ENCODE measurements around the gene CCDC7. TPM values are rescaled to one million over a fixed set of nuclear protein-coding genes. Genes with fewer than 3 reads are reported as not detected.

The CCDC7 gene
- total and polyA plus RNA-seq, 8 donors: 5.4 to 20.5 (median 8.5) TPM

DNA sequence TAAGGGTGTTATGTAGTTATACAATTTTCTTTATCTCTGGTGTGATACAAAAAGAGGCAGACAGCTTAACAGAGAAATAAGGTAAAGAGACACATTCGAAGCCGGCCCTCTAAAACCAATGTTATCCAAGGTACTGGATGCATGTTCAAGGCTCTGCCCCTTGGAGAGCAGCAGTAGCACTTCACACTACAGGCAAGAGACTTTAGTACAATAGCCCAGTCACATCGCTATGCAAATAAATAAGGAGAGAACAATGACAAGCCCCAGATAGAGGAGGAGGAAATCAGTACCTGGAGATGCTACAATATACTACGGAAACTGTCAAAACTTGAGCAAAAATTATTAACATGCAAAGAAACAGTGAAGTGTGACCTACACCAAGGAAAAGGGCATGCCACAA lies 401.0 kb downstream of the CCDC7 start:
- no peak overlapping the region for H3K4me3 ChIP-seq
- H3K4me1 ChIP-seq: no peaks in the 10 kb centered on the region
- intact Hi-C loops (cut with DNase I): no loop called here
- no peak for DNase-seq
- no peak overlapping the region for H3K27ac ChIP-seq
- TF ChIP-seq, protein P1, sequence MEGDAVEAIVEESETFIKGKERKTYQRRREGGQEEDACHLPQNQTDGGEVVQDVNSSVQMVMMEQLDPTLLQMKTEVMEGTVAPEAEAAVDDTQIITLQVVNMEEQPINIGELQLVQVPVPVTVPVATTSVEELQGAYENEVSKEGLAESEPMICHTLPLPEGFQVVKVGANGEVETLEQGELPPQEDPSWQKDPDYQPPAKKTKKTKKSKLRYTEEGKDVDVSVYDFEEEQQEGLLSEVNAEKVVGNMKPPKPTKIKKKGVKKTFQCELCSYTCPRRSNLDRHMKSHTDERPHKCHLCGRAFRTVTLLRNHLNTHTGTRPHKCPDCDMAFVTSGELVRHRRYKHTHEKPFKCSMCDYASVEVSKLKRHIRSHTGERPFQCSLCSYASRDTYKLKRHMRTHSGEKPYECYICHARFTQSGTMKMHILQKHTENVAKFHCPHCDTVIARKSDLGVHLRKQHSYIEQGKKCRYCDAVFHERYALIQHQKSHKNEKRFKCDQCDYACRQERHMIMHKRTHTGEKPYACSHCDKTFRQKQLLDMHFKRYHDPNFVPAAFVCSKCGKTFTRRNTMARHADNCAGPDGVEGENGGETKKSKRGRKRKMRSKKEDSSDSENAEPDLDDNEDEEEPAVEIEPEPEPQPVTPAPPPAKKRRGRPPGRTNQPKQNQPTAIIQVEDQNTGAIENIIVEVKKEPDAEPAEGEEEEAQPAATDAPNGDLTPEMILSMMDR (IDR thresholded peaks at IDR 0.05): no peak
- no peaks in the 10 kb centered on the region for H3K9me3 ChIP-seq
- no peaks in the 10 kb centered on the region for H3K36me3 ChIP-seq
- H3K27me3 ChIP-seq: no peaks in the 10 kb centered on the region
- no peak for ATAC-seq

DNA sequence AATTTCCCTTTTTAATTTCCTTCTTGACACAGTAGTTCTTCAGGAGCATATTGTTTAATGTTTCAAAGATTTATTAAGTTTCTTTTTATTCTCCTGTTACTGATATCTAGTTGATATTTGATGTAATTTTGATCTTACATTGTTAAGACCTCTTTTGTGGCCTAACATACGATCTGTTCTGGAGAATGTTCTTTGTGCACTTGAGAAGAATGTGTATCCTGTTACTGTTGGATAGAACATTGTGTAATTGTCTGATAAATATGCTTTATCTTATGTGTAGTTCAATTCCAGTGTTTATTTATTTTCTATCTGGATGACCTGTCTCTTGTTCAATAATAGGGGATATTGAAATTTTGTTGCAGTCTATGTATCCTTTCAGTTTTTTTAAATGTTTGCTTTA lies 405.4 kb downstream of the CCDC7 start:
- no peak overlapping the region for H3K4me3 ChIP-seq
- no peaks in the 10 kb centered on the region for H3K27me3 ChIP-seq
- intact Hi-C loops (cut with DNase I): no loop called here
- TF ChIP-seq, protein P1 (IDR thresholded peaks at IDR 0.05): no peak
- no peak overlapping the region for H3K27ac ChIP-seq
- DNase-seq (no peak), ATAC-seq (no peak)
- no peaks in the 10 kb centered on the region for H3K9me3 ChIP-seq
- no peaks in the 10 kb centered on the region for H3K36me3 ChIP-seq
- no peaks in the 10 kb centered on the region for H3K4me1 ChIP-seq

DNA sequence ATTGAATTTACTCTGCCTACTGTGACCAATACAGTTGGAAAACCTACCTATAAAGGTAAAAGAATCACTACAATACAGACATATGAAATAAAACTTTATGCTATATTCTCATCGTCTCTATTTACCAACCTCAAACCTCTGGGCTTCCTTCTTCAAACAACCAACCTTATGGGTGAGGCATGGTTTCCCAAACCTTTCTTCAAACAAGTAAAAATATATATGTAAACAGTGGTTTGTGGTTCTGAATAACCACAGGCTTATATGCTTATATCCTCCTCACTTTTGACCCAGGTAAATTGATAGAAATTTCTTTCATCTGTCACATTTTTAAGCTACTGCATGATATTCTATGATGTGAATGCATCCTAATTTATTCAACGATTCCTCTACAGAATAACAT lies 408.5 kb downstream of the CCDC7 start:
- Histone ChIP-seq H3K36me3 (no peaks in the 10 kb centered on the region), H3K4me1 (no peaks in the 10 kb centered on the region), H3K27me3 (no peaks in the 10 kb centered on the region), H3K9me3 (no peaks in the 10 kb centered on the region), H3K27ac (no peak overlapping the region), H3K4me3 (no peak overlapping the region)
- TF ChIP-seq, protein P1 (IDR thresholded peaks at IDR 0.05): no peak
- DNase-seq (no peak), ATAC-seq (no peak)
- intact Hi-C loops (cut with DNase I): no loop called here

DNA sequence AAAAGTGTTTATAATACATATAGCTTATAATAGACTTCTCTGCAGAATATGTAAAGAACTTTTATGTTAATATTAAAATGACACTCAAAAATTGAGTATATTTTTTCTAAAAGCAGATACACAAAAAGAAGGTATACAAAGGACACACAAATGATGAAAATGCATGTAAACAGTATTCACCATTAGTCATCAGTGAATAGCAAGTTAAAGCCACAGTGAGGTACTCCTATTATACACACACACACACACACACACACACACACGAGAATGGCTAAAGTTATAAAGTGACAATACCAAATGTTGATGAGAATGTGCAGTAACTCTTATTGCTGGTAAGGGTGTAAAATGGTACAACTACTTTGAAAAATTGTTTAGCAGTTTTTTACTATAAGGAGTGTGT lies 419.2 kb downstream of the CCDC7 start:
- no peak overlapping the region for H3K4me3 ChIP-seq
- no peak overlapping the region for H3K27ac ChIP-seq
- ATAC-seq (no peak), DNase-seq (no peak)
- H3K4me1 ChIP-seq: no peaks in the 10 kb centered on the region
- no peaks in the 10 kb centered on the region for H3K27me3 ChIP-seq
- TF ChIP-seq, protein P1 (IDR thresholded peaks at IDR 0.05): no peak
- H3K9me3 ChIP-seq: peaks cover 0 to 2% of the 10 kb centered on the region in 2 donors
- intact Hi-C loops (cut with DNase I): no loop called here
- H3K36me3 ChIP-seq: no peaks in the 10 kb centered on the region

DNA sequence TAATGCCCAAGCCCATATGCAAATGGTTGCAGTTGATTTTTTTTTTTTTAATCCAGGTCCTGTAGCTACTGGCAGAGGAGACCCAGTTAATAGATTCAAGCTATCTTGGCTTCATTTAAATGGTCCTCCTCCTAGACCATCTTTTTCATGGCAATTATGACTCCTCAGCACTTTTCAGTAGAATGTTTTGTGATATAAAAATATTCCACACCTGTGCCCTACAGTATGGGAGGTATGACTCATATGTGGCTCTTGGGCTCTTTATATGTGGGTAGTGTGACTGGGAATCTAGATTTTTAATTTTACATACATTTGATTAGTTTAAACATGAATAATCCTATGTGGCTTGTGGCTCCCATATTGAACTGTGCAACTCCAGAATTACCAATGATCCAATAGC lies 432.0 kb downstream of the CCDC7 start:
- ATAC-seq (no peak), DNase-seq (no peak)
- intact Hi-C loops (cut with DNase I): no loop called here
- no peaks in the 10 kb centered on the region for H3K36me3 ChIP-seq
- H3K27me3 ChIP-seq: no peaks in the 10 kb centered on the region
- H3K9me3 ChIP-seq: no peaks in the 10 kb centered on the region
- no peak overlapping the region for H3K4me3 ChIP-seq
- no peak overlapping the region for H3K27ac ChIP-seq
- TF ChIP-seq, protein P1 (IDR thresholded peaks at IDR 0.05): no peak
- no peaks in the 10 kb centered on the region for H3K4me1 ChIP-seq

Data from left lung (tissue), 10 donors.